Endothelial cell of umbilical vein (primary cell): Measurements from ENCODE around the gene KIRREL1. TPM values are rescaled to one million over a fixed set of nuclear protein-coding genes. Genes with fewer than 3 reads are reported as not detected.

Experiments used
- BruUV-seq: library from RNA; stranded (reverse); fragments of 400-500 nt; replicated peaks from 2 replicates; lab custom pipeline; 2021; lab: Mats Ljungman, UMichigan
- CTCF ChIA-PET: fragments of 300-600, 350-600 bp; sonication (Branson Sonifier 250); formaldehyde crosslinking; loops from one replicate; lab custom pipeline; 2021; ENCODE audit warnings: antibody characterized with exemption, inconsistent platforms; lab: Charles Lee
- POLR2A ChIA-PET: fragments of 300-600, 350-600 bp; sonication (Branson Sonifier 250); formaldehyde crosslinking; loops from one replicate; lab custom pipeline; 2021; ENCODE audit warnings: antibody characterized with exemption, inconsistent platforms; lab: Charles Lee
- DNase-seq: peaks from one replicate; pipeline ENCODE4 v3.0.0-alpha.2; 2011; ENCODE audit warnings: low read depth, low spot score
- FAIRE-seq: peaks from 2 replicates; lab custom pipeline; 2011; peaks lifted over from hg19 to GRCh38; lab: Jason Lieb, UNC
- H2AFZ ChIP-seq: 2 replicates; pipeline ENCODE4 v1.6.0; 2012; ENCODE audit warnings: low read depth, low read length, control low read depth, inconsistent platforms
- H3K27ac ChIP-seq: 2 replicates; pipeline ENCODE4 v1.5.1; 2011; ENCODE audit warnings: low read depth, mild to moderate bottlenecking, control low read depth, low read length, moderate library complexity; ENCODE audit not compliant: insufficient read depth
- H3K27me3 ChIP-seq, 2 experiments: 2 replicates each; pipeline versions ENCODE4 v1.6.0 to v1.6.1; 2011; ENCODE audit warnings: low read length in 2 of 2, mixed read lengths in 1 of 2; ENCODE audit not compliant: control insufficient read depth in 2 of 2, insufficient read depth in 2 of 2
- H3K36me3 ChIP-seq, 2 experiments: 2 replicates in 1 of 2; 3 replicates in 1 of 2; pipeline ENCODE4 v1.5.1; 2011; ENCODE audit warnings: low read length in 2 of 2, mild to moderate bottlenecking in 1 of 2, moderate library complexity in 1 of 2; ENCODE audit not compliant: control insufficient read depth in 2 of 2, insufficient read depth in 2 of 2; ENCODE audit errors: extremely low read depth in 1 of 2
- H3K4me1 ChIP-seq: 3 replicates; pipeline ENCODE4 v1.5.1; 2011; ENCODE audit warnings: mild to moderate bottlenecking, low read length; ENCODE audit not compliant: control insufficient read depth, insufficient read depth; ENCODE audit errors: extremely low read depth
- H3K4me2 ChIP-seq: 2 replicates; pipeline ENCODE4 v1.6.1; 2011; ENCODE audit warnings: low read length, control low read depth, mixed read lengths; ENCODE audit not compliant: insufficient read depth
- H3K4me3 ChIP-seq, 3 experiments: fragments of 200-600 bp in 1 of 3; sonication (generic), shearing (Covaris generic) in 1 of 3; replicated peaks in 1 of 3; 2 replicates each; pipeline ENCODE4 v1.5.1; 2011 to 2016; ENCODE audit warnings: control low read depth in 3 of 3, low read length in 3 of 3, mild to moderate bottlenecking in 2 of 3, inconsistent platforms in 1 of 3, low read depth in 1 of 3, moderate library complexity in 1 of 3; ENCODE audit not compliant: insufficient read depth in 1 of 3
- H3K79me2 ChIP-seq: 2 replicates; pipeline ENCODE4 v1.6.0; 2012; ENCODE audit warnings: low read length, inconsistent platforms; ENCODE audit not compliant: control insufficient read depth, insufficient read depth
- H3K9ac ChIP-seq: replicated peaks from 2 replicates; pipeline ENCODE3; 2011; ENCODE audit warnings: low read length, control low read depth; ENCODE audit not compliant: insufficient read depth; ENCODE audit errors: extremely low read depth
- H3K9me1 ChIP-seq: replicated peaks from 3 replicates; pipeline ENCODE4 v1.6.0; 2011; ENCODE audit warnings: mild to moderate bottlenecking, low read length; ENCODE audit not compliant: control insufficient read depth, insufficient read depth; ENCODE audit errors: extremely low read depth
- H3K9me3 ChIP-seq: replicated peaks from 2 replicates; pipeline ENCODE4 v1.5.1; 2012; ENCODE audit warnings: low read length, inconsistent platforms; ENCODE audit not compliant: control insufficient read depth, insufficient read depth
- H4K20me1 ChIP-seq: replicated peaks from 2 replicates; pipeline ENCODE3; 2011; ENCODE audit warnings: mild to moderate bottlenecking, low read length; ENCODE audit not compliant: control insufficient read depth, insufficient read depth; ENCODE audit errors: extremely low read depth
- EZH2 ChIP-seq: IDR thresholded peaks from 2 replicates; pipeline ENCODE4 v1.6.1; 2012; ENCODE audit warnings: borderline replicate concordance, low read depth, mild to moderate bottlenecking, moderate library complexity, low read length, inconsistent platforms; ENCODE audit not compliant: severe bottlenecking
- FOS ChIP-seq: IDR thresholded peaks from 2 replicates; pipeline ENCODE4 v1.6.1; 2011; ENCODE audit warnings: mild to moderate bottlenecking, low read length, moderate library complexity, borderline replicate concordance; ENCODE audit not compliant: insufficient read depth
- GATA2 ChIP-seq: IDR thresholded peaks from 2 replicates; pipeline ENCODE4 v1.7.0; 2011; ENCODE audit warnings: low read depth, mild to moderate bottlenecking, moderate library complexity, mixed read lengths, low read length; ENCODE audit not compliant: insufficient read length, insufficient read depth
- JUN ChIP-seq: IDR thresholded peaks from 2 replicates; pipeline ENCODE4 v1.6.1; 2011; ENCODE audit warnings: borderline replicate concordance, low read depth; ENCODE audit not compliant: insufficient read length, insufficient read depth
- MAX ChIP-seq: IDR thresholded peaks from 2 replicates; pipeline ENCODE4 v1.6.1; 2011; ENCODE audit not compliant: insufficient read depth, insufficient read length
- MYC ChIP-seq: IDR thresholded peaks from one replicate; pipeline ENCODE4 v1.6.1; 2011; ENCODE audit warnings: mild to moderate bottlenecking, low read depth, low read length
- POLR2A ChIP-seq: IDR thresholded peaks from 2 replicates; pipeline ENCODE4 v1.6.1; 2012; ENCODE audit warnings: low read depth, mild to moderate bottlenecking, control low read depth, low read length
- POLR2AphosphoS5 ChIP-seq: IDR thresholded peaks from 2 replicates; pipeline ENCODE4 v1.6.1; 2012; ENCODE audit warnings: low read depth, mild to moderate bottlenecking, control low read depth, low read length, moderate library complexity; ENCODE audit not compliant: insufficient read depth
- dilution Hi-C: fragments of 300-500 bp; cut with MboI; formaldehyde crosslinking; loops from one replicate; pipeline ENCODE4 v1.15.0; 2019; ENCODE audit warnings: low sequenced_read_pairs; ENCODE audit not compliant: extremely low pct_ligation_motif_present
- intact Hi-C: fragments of 100-400 bp; cut with micrococcal nuclease; formaldehyde crosslinking; loops from one replicate; pipeline ENCODE4 v1.10.0; 2022
- polyA plus RNA-seq, 4 experiments: library from polyadenylated mRNA; depleted of rRNA in 3 of 4; stranded (reverse) in 3 of 4; unstranded in 1 of 4; fragments of >200 nt; gene quantifications; 2 replicates each; pipeline versions ENCODE4 v1.2.1 to v1.2.3, GENCODE V29; 2011 to 2012; ENCODE audit warnings: missing spikeins in 1 of 4
- total RNA-seq: library from RNA; stranded (reverse); gene quantifications from 2 replicates; pipeline ENCODE4 v1.2.3, GENCODE V29; 2021
- TF ChIP-seq, protein P1 (sequence below), 2 donors: IDR thresholded peaks; 1 replicate in 1 of 2; 2 replicates in 1 of 2; pipeline ENCODE4 v1.5.1; 2011; ENCODE audit warnings: low read length in 2 of 2, mild to moderate bottlenecking in 2 of 2, moderate library complexity in 2 of 2, control low read depth in 1 of 2, inconsistent platforms in 1 of 2, low read depth in 1 of 2; ENCODE audit not compliant: insufficient read depth in 1 of 2; ENCODE audit errors: extremely low read depth in 1 of 2

The KIRREL1 gene
- total and polyA plus RNA-seq, 2 donors (not counting 3 experiments of a cell fraction or from before 2014, with no cell fraction given), result 35.6 to 57.6 TPM

DNA sequence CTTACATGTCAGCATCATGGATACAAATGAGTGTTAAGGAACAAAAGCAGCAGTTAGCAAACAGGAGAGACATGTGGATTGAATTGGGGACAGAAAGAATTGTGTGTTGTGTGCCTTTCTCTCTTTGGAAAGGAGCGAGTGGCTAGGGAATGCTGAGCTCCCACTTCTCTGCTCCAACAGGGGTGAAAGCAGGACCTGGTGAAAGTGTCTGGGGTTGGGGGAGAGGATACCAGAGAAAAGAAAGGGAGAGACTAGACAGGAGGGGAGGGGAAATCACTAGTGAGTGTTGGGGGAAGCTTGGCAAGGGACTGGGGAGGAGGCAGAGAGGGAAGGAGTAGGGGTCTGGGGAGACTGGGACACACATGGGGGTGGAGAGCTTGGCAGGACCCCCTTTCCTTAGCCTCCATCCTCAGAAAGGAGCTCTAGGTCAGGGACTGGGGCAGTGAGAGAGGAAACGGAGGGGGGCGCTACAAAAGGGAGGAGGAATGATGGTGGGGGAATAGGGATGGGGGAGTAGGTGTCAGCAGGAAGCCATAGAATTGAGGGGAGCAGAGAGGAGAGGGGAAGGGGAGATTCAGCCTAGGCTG, 2.2 kb downstream of the KIRREL1 start:
- Histone ChIP-seq H3K9ac (no peak overlapping the region), H3K9me1 (no peaks in the 10 kb centered on the region), H3K27ac (no peak overlapping the region), H3K27me3 (no peaks in the 10 kb centered on the region), H3K9me3 (no peaks in the 10 kb centered on the region), H3K4me3 (no peak overlapping the region), H4K20me1 (no peaks in the 10 kb centered on the region), H2AFZ (no peak overlapping the region), H3K79me2 (peaks cover 62% of the 10 kb centered on the region), H3K4me2 (peak overlapping the region; percentile 9), H3K36me3 (peaks cover 0 to 8% of the 10 kb centered on the region in 2 experiments), H3K4me1 (peaks cover 19% of the 10 kb centered on the region)
- no peak for FAIRE-seq
- dilution Hi-C loops, result no loop called here
- no peak for DNase-seq
- intact Hi-C loops, result loop anchor here (2.0 kb wide), 1 partner anchor 13 kb away; no protein-coding TSS in a partner anchor
- POLR2A ChIA-PET, result no interaction called here
- TF ChIP-seq GATA2, result no peak
- no peak for TF ChIP-seq EZH2
- no peak for TF ChIP-seq JUN
- TF ChIP-seq FOS, result no peak
- TF ChIP-seq MAX, result no peak
- TF ChIP-seq POLR2AphosphoS5, result no peak
- TF ChIP-seq MYC, result no peak
- no peak for TF ChIP-seq POLR2A
- TF ChIP-seq, protein P1, sequence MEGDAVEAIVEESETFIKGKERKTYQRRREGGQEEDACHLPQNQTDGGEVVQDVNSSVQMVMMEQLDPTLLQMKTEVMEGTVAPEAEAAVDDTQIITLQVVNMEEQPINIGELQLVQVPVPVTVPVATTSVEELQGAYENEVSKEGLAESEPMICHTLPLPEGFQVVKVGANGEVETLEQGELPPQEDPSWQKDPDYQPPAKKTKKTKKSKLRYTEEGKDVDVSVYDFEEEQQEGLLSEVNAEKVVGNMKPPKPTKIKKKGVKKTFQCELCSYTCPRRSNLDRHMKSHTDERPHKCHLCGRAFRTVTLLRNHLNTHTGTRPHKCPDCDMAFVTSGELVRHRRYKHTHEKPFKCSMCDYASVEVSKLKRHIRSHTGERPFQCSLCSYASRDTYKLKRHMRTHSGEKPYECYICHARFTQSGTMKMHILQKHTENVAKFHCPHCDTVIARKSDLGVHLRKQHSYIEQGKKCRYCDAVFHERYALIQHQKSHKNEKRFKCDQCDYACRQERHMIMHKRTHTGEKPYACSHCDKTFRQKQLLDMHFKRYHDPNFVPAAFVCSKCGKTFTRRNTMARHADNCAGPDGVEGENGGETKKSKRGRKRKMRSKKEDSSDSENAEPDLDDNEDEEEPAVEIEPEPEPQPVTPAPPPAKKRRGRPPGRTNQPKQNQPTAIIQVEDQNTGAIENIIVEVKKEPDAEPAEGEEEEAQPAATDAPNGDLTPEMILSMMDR (IDR thresholded peaks at IDR 0.05; ENCODE audit: extremely low read depth in 1 of 2, insufficient read depth in 1 of 2, low read depth in 1 of 2, low read length in 2 of 2), result no peak
- CTCF ChIA-PET, result interaction anchor here (1.0 to 11.5 kb wide), 13 partner anchors 9 to 122 kb away, joined by 3 to 460 read pairs (median 5); no protein-coding TSS in a partner anchor
- BruUV-seq, result no TSS peak
